Spinal cord (tissue), 10 donors: Measurements from ENCODE around the gene JUN. TPM values are rescaled to one million over a fixed set of nuclear protein-coding genes. Genes with fewer than 3 reads are reported as not detected.
"Not testable (repeated sequence)": the region's sequence is repeated elsewhere in the genome, so short reads cannot be mapped to it uniquely, and the experiment has no call there.

Source experiments
- DNase-seq, 6 donors: peaks; one replicate each; pipeline versions ENCODE4 v3.0.0 to v3.0.0-alpha.2; 2013 to 2015; ENCODE audit warnings: low spot score in 6 of 6, low read depth in 4 of 6
- H3K27ac ChIP-seq: one replicate; pipeline ENCODE4 v1.5.1; 2013; ENCODE audit warnings: low read depth, low read length, control low read depth
- H3K27me3 ChIP-seq: one replicate; pipeline ENCODE4 v1.6.1; 2013; ENCODE audit warnings: low read length; ENCODE audit not compliant: control insufficient read depth, insufficient read depth
- H3K36me3 ChIP-seq: one replicate; pipeline ENCODE4 v1.6.1; 2013; ENCODE audit warnings: low read length; ENCODE audit not compliant: control insufficient read depth, insufficient read depth
- H3K4me1 ChIP-seq: one replicate; pipeline ENCODE4 v1.6.1; 2013; ENCODE audit warnings: low read length; ENCODE audit not compliant: control insufficient read depth, insufficient read depth
- H3K4me3 ChIP-seq: one replicate; pipeline ENCODE4 v1.5.1; 2013; ENCODE audit warnings: low read depth, low read length, control low read depth
- H3K9me3 ChIP-seq: one replicate; pipeline ENCODE4 v1.6.1; 2013; ENCODE audit warnings: low read length; ENCODE audit not compliant: control insufficient read depth, insufficient read depth
- WGBS: methylation state at CpG from one replicate; pipeline ENCODE4 v1.1.5; 2013; ENCODE audit warnings: missing lambda C conversion rate; ENCODE audit not compliant: insufficient coverage; 5-methylcytosine and 5-hydroxymethylcytosine counted together
- polyA plus RNA-seq, 2 donors: library from polyadenylated mRNA; unstranded; fragments of 120-200 nt; gene quantifications; one replicate each; pipeline ENCODE4 v1.2.1, GENCODE V29; 2013; ENCODE audit not compliant: insufficient read length in 2 of 2
- total RNA-seq, 2 donors: library from RNA; depleted of rRNA in 1 of 2; stranded (reverse); fragments of 120-200 nt in 1 of 2; fragments of >200 nt in 1 of 2; gene quantifications; one replicate each; pipeline versions ENCODE4 v1.2.3 to v1.2.4, GENCODE V29; 2013 to 2014
- donor health status: healthy.

Gene JUN
- total and polyA plus RNA-seq, 4 donors, result 71.9 to 228 (median 135) TPM

DNA sequence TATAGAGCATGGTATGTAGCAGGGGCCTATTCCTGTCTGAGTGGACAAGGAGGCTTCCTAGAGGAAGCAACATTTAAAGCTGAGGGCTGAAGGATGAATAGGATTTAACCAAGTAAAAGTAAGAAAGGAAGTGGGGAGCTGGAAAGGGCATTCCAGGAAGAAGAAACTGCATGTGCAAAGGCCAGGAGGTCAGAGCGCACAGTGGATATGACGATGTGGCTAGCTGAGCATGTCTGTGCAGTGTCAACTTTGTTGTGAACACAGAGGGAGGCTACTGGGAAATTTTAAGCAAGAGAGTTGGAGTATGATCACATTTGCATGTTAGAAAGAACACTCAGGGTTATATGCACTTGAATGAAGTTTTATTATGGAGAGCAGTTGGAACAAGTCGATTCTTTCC is 28.6 kb upstream of the JUN start:
- peaks cover 7% of the 10 kb centered on the region for H3K27me3 ChIP-seq
- no peak for DNase-seq
- H3K4me1 ChIP-seq, result peaks cover 23% of the 10 kb centered on the region
- WGBS, result 94% methylated on average over 2 of the region's 3 CpGs
- H3K36me3 ChIP-seq, result no peaks in the 10 kb centered on the region
- H3K4me3 ChIP-seq, result no peak overlapping the region
- no peak overlapping the region for H3K27ac ChIP-seq
- H3K9me3 ChIP-seq, result no peaks in the 10 kb centered on the region

- 88% methylated on average over 1 of the region's 2 CpGs for WGBS
- Histone ChIP-seq H3K27ac (no peak overlapping the region), H3K4me3 (no peak overlapping the region), H3K4me1 (peaks cover 23% of the 10 kb centered on the region), H3K9me3 (no peaks in the 10 kb centered on the region), H3K27me3 (peaks cover 7% of the 10 kb centered on the region), H3K36me3 (no peaks in the 10 kb centered on the region)
- DNase-seq, result no peak
Measured at GRCh38 chr1:58811303-58811702, 27.5 kb upstream of the JUN start.

- Histone ChIP-seq H3K27ac (no peak overlapping the region), H3K36me3 (no peaks in the 10 kb centered on the region), H3K9me3 (no peaks in the 10 kb centered on the region), H3K4me3 (no peak overlapping the region), H3K4me1 (peaks cover 6% of the 10 kb centered on the region), H3K27me3 (no peaks in the 10 kb centered on the region)
- peak in 1 of 6 donors; percentile 40 for DNase-seq
- WGBS, result 66% methylated on average over 4 of the region's 9 CpGs
Measured at GRCh38 chr1:58809325-58810010, 25.6 kb upstream of the JUN start.

- no peak overlapping the region for H3K4me3 ChIP-seq
- 36% methylated on average over 2 of the region's 2 CpGs for WGBS
- H3K27ac ChIP-seq, result no peak overlapping the region
- no peaks in the 10 kb centered on the region for H3K36me3 ChIP-seq
- H3K4me1 ChIP-seq, result no peaks in the 10 kb centered on the region
- H3K27me3 ChIP-seq, result no peaks in the 10 kb centered on the region
- H3K9me3 ChIP-seq, result no peaks in the 10 kb centered on the region
- DNase-seq, result no peak
Measured at GRCh38 chr1:58808077-58808476, 24.2 kb upstream of the JUN start.

DNA sequence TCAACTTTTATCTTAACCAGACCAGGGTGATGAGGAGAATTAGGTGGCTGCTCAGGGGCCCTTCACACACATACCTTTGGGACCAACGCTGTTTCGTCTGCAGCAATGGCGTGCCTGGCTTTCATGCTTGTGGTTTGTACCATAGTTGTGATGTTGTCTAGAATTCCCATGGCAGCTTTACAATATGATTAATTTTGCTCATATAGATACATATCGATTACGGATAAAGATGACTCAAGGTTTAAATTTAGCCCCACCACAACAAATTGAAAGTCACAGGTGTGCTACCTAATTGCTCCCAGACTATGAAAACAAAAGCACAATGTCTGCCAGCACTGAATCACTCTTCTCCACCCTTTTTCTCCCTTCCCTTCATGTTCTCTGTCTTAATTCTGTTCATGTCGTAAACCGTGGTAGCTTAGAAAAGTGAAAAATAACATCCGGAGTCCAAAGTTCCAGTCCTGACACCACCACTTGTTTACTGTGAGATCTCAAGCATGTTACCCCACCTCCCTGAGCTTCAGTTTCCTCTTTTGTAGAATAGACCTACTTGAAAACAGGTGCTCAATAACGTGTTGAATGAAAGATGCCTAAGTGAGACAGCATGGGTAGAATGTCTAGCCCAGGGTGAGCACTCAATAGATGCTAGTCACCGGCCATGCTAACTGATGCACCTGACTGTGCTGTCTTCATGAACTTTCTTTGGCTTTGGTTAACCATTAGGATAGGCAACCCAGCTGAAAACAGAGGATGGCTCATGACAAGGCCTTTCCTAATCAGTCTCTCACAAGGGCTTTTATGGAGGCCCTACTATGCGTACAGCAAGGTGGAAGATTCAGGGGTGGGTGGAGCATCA is 22.1 kb upstream of the JUN start:
- no peaks in the 10 kb centered on the region for H3K9me3 ChIP-seq
- WGBS, result 92% methylated on average over 7 of the region's 11 CpGs

DNA sequence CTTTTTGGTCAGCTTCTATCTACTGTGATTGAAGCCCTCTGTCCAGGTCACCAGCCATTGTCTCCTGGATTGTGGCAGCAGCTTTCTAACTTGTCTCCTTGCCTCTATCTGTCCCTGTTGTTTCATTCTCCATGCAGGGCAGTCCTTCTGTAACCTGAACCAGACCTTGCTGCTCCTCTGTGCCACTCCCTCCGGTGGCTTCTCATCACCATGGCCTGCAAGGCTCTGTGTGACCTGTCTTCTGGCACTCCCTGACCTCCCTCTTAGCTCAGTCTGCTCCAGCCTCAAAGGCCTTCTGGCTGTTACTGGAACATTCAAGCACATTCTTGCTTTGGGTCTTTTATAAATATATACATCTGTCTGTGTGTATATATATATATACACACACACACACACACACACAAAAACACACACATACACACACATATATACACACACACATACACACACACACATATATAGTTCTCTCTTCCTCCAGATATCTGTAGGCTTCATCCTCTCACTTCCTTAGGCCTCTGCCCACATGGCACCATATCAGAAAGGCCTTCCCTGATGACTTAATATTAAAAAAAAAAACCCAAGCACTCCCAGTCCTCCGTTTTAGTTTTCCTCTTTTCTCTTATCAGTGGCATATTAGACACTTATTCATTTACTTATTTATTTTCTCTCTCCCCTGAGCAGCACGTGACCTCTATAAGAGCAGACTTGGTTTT is 21.2 kb upstream of the JUN start:
- DNase-seq, result no peak
- Histone ChIP-seq H3K4me1 (no peaks in the 10 kb centered on the region), H3K9me3 (no peaks in the 10 kb centered on the region), H3K36me3 (no peaks in the 10 kb centered on the region), H3K27ac (no peak overlapping the region), H3K4me3 (no peak overlapping the region), H3K27me3 (no peaks in the 10 kb centered on the region)
- WGBS, result 76% methylated on average over 2 of the region's 3 CpGs

More for the DNA sequence above, 22.1 kb upstream of the JUN start:
- DNase-seq, result no peak
- Histone ChIP-seq H3K27me3 (no peaks in the 10 kb centered on the region), H3K27ac (no peak overlapping the region), H3K36me3 (no peaks in the 10 kb centered on the region), H3K4me3 (no peak overlapping the region), H3K4me1 (no peaks in the 10 kb centered on the region)

GRCh38 chr1:58803858-58804257 is 20.0 kb upstream of the JUN start:
- H3K36me3 ChIP-seq, result no peaks in the 10 kb centered on the region
- no peaks in the 10 kb centered on the region for H3K27me3 ChIP-seq
- H3K9me3 ChIP-seq, result no peaks in the 10 kb centered on the region
- H3K4me1 ChIP-seq, result no peaks in the 10 kb centered on the region
- H3K27ac ChIP-seq, result no peak overlapping the region
- no peak for DNase-seq
- 100% methylated on average over 1 of the region's 2 CpGs for WGBS
- H3K4me3 ChIP-seq, result no peak overlapping the region

DNA sequence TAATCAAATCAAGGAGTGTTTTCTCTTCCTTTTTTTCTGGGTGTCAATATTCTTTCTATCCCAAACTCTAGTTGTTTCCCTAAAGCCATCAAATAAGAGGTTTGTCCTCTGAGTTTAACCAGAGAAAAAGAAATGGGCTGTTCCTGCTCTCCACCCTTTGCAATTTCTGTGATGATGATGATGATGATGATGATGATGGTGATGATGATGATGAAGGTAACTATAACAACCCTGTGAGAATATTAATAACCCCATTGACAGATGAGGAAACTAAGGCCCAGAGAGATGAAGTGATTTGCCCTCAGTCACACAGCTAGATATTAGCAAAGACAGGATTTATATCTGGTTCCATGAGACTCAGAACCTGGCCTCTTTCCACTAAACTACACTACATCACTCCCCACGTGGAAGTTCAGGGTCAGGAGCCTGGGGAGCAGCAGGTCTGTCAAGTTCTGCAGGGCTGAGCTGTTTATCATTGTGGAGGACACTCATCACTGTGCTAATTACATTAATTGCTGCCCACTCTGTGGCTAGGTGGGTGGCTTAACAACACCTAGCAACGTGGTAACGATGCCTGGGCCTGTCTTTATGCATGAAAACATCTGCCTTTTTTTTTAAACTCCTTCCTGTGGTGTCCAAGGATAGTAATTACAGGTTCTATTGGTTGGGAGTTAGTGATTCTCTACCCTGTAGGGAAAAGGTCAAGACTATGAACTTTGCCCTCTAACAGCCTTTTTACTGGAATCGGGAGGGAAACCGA is 19.0 kb upstream of the JUN start:
- DNase-seq, result no peak
- no peaks in the 10 kb centered on the region for H3K36me3 ChIP-seq
- WGBS, result no CpG with 5 or more reads among the region's 5 CpGs
- H3K4me1 ChIP-seq, result no peaks in the 10 kb centered on the region
- no peaks in the 10 kb centered on the region for H3K9me3 ChIP-seq
- no peak overlapping the region for H3K27ac ChIP-seq
- H3K4me3 ChIP-seq, result no peak overlapping the region
- H3K27me3 ChIP-seq, result no peaks in the 10 kb centered on the region

DNA sequence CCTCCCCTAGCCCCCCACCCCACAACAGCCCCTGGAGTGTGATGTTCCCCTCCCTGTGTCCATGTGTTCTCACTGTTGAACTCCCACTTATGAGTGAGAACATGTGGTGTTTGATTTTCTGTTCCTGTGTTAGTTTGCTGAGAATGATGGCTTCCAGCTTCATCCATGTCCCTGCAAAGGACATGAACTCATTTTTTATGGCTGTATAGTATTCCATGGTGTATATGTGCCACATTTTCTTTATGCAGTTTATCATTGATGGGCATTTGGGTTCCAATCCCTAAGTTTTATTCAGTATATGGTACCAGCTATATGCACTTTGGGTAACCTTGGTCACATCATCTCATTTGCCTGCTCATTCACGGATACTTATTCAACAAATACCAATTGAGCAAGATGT is 17.4 kb upstream of the JUN start:
- DNase-seq, H3K4me1 ChIP-seq, H3K9me3 ChIP-seq, H3K27me3 ChIP-seq, H3K36me3 ChIP-seq, H3K27ac ChIP-seq, H3K4me3 ChIP-seq: not testable (repeated sequence)
- no CpG with 5 or more reads among the region's 1 CpG for WGBS
